ENCODE measurements around the gene ANKRD37.
"Not testable (repeated sequence)": the region's sequence is repeated elsewhere in the genome, so short reads cannot be mapped to it uniquely, and the experiment has no call there.

ANKRD37 gene, protein sequence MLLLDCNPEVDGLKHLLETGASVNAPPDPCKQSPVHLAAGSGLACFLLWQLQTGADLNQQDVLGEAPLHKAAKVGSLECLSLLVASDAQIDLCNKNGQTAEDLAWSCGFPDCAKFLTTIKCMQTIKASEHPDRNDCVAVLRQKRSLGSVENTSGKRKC

DNA sequence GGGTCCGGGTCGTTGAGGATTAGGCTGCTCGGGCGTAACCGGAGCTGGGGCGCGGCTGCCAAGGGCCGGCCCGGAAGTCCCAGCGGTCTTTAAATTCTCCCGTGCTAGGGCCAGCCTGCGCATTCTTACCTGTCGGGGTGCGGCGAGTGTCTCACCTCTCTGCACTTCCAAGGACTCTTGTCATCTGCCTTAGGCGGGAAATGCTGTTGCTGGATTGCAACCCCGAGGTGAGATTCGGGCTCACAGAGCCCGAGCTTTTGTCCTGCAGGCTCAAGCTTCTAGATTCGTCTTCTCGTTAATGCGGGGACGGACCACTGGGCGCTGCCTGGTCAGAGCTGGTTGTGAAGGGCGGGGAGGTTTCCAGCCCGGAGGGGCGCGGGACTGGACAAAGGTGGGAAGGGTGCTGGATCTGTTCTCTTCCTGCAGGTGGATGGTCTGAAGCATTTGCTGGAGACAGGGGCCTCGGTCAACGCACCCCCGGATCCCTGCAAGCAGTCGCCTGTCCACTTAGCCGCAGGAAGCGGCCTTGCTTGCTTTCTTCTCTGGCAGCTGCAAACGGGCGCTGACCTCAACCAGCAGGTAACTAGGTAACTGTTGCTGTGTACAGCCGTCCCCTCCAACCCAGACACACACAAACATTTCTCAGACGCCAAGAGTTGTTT lies at the start of gene ANKRD37:
TSS of gene ANKRD37 (plus strand) at position 118 of the 662 bp plus-strand sequence. CDS start at position 201, 83 bp downstream.
- no peak for DNase-seq

DNA sequence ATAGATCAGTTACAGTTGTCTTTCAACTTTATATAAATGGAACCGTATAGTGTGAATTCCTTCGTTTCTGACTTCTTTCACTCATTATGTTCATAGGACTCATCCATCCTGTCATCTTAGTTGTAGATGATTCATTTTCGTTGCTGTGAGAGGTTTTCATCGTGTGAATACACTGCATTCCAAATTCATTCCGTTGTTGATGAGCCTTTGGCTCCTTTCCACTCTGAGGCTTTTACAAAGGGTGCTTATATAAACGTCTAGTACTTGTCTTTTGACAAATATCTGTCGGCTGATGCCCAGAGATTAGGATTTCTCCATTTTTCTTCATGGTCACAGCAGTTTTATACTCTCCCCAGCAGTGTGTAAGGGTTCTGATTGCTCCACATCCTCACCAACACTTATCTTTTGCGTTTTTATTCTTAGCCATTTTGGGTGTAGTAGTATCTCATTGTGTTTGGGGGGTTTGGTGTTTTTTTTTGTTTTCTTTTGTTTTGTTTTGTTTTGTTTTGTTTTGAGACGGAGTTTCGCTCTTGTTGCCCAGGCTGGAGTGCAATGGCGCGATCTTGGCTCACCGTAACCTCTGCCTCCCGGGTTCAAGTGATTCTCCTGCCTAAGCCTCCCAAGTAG lies 49.6 kb upstream of the ANKRD37 start:
- DNase-seq, result no peak

DNA sequence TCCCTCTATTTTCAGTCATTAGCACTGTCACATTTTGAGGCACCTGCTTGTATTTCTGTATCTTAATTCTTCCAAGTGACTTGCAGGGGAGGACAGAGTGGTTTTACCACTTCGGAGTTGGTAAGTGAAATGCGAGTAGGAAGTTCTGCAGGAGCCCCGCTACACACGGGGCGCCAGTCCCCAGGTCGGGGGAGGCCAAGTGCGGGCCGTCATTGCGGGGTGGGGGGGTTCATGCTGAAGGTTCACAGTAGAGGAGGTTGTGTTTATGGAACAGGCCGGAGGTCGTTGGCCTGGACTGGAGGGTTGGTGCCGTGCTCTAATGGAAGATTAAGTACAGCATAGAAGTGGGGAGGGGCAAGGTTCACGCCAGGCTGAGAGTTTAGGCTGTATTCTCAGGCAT lies 45.0 kb upstream of the ANKRD37 start:
- DNase-seq, result no peak

DNA sequence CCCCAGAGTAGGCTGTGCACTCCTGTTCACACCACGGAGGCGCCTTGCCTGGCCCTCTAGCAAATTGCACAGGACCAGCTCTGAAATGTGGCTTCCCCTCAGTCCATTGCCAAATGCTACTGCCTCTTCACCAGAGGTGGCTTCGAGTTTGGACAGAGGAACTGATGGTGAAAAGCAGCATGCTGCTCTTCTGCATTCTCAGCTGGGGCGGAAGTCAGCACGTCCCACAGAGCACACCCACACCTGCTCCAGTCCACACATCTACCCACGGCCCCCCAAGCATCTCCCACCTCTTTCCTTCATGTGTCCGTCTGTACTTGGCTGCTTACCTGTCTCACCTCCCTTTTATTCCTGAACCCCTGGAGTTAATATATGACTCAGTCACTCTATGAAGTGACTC lies 44.4 kb upstream of the ANKRD37 start:
- no peak for DNase-seq

DNA sequence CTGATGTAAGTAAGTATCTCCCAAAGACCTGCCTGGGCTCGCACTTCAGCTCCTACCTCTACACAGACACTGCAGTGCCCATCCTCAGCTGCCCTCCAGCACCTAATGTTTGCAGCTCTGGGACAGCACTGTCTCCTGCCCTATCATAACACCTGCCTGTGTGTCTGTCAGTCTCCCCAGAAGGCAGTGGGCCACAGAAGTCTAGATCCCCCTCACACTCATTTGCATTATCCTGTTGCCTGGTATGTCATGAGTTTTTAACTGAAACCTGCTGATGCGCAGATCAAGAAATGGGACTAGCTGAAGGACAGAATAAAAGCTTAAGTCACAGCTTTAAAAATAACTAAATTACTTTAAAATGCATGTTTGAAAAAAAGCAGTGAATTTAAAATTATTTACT lies 43.9 kb upstream of the ANKRD37 start:
- DNase-seq, result no peak

DNA sequence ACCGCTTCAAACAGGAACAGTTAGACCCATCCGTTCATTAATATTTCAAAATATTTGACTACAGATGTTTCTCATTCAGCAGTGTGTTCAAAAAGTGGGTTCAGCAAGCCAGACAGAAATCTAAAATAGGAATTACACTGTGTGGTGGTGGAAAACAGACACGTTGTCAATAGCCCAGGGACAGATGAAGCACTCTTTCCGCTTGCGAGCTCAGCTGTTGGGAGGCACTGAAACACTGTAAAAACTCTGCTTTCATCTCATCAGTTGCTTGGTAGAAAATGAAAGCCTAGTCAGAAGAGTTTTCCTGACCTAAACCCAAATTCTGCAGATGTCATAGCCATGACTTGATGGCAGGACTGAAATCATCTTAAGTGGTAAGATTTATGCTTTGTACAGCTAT lies 39.4 kb upstream of the ANKRD37 start:
- DNase-seq, result no peak

DNA sequence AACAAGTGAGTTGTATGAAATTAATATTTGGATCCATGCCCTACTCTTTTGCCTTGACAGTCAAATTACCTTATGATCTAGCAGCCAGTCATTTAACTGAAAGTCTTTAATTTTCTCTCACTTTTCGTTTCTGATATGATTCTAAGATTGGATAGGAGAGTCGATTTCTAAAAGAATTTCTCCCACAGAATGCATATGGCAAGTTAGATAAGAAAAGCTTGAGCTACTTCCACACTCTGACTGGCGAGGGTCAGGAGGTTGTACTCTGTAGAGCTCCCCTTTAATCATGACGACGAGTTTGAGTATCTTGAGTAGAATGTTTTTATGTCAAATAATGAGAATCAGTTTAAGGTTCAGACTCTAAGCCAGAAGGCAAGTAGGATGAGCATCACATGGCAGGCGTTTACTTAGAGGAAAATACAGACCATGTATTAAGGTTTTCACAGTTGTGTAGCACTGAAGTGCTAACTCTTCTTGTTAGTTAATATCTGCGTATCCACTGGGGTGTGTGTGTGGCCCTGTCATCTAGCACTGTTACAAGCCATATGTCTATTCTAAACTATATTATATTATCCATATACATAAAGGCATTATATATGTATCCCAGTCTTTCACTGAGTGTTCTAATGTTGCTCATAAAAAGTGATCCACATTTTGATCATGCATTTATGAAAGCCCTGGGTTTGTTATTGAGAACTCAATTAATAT lies 38.8 kb upstream of the ANKRD37 start:
- no peak for DNase-seq

DNA sequence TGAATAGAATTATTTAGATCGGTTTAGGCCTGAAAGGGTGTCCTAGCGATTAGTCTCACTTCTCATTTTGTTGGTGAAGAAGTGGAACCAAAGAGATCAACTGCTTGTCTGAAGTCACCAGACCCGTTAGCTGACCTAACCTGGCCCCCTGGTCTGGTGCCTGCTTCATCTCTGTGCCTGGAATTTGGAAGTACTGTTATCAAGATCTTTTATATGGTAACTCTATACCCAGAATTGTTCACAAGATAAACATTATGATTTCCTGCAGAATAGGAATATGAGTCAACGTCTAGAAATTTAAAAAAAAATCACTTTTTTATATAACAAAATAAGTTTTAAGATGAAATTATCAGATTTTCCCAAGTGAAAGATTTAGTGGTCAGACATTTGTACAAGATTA lies 38.1 kb upstream of the ANKRD37 start:
- DNase-seq, result no peak

DNA sequence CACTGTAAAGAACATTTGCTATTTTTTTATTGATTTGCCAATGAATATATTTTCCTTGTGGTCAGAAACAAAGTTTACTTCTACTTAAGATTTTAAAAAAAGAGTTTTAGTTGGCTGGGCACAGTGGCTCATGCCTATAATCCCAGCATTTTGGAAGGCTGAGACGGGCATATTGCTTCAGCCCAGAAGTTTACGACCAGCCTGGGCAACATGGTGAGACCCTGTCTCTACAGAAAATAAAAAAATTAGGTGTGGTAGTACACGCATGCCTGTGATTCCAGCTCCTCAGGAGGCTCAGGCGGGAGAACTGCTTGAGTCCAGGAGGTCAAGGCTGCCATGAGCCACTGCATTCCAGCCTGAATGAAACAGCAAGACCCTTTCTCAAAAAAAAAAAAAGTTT lies 37.7 kb upstream of the ANKRD37 start:
- DNase-seq, result no peak

DNA sequence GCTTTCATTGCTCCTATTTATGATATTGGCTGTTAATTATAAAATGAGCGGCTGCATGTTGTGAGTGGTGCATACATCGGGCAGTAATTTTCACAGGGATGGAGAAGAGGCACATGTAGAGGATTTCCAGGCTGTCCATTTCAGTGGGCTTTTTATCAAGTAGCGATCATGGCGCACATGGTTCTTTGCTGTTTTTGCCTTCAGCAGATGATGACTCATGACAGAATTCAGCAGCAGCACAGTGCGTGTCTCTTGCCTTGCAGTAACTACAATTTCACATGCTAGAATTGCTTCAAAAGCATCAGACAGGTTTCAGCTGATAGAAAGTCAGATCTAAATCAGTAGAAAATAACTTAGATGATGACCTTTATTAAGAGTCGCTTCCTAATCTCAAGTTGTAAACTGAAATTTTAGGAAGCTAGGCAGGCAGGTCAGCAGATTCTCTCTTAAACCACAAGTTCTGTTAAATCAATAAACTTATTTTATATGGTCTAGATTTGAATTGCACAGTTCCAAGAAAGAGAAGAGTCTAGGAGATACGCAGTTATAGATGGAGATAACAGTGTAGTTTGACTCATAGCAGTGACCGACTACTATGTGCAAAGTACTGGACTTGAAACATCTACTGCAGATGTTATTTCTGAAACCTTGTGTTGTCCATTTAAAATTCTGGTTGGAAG lies 36.7 kb upstream of the ANKRD37 start:
- no peak for DNase-seq

DNA sequence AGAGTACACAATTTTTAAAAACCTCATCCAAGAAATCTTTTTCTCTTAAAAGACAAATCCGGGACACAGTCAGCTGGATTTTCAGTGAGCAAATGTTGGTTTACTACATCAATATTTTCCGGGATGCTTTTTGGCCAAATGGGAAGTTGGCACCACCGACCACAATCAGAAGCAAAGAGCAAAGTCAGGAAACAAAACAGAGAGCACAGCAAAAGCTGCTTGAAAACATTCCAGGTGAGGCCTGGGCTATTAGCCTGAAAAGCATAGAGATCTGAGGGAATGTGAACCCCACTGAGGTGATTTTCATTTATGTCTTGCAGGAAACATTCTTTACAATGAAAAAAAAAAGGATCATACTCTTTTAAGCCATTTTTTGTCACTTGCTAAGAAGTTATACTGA lies 34.8 kb upstream of the ANKRD37 start:
- no peak for DNase-seq

DNA sequence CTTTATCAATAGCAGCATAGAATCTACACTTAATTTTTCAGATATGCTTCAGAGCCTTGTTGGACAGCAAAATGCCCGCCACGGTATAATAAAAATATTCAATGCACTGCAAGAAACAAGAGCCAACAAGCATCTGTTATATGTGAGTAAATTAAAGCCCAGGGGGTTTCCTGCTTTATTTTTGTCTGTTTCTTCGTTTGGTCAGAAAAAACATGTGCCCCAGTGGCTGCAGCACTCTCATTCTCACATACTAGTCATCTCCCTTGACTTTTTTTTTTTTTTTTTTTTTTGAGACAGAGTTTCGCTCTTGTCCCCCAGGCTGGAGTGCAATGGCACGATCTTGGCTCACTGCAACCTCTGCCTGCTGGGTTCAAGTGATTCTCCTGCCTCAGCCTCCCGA lies 34.1 kb upstream of the ANKRD37 start:
- DNase-seq, result not testable (repeated sequence)

DNA sequence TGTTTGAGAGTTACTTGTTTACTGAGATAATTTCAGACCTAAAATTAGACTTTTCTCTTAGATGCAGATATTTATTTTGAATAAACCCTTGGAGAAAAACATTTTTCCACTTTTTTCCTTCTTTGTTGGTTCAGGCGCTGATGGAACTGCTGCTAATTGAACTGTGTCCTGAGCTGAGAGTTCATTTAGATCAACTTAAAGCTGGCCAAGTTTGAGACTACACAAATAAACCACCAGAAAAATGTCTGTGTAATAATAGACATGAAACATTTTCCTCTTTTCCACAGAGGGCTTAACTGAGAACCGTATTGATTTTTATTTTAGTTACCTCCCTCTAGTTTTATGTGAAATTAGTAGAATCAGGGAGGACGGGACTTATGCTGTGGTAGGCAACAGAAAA lies 33.4 kb upstream of the ANKRD37 start:
- DNase-seq, result no peak

DNA sequence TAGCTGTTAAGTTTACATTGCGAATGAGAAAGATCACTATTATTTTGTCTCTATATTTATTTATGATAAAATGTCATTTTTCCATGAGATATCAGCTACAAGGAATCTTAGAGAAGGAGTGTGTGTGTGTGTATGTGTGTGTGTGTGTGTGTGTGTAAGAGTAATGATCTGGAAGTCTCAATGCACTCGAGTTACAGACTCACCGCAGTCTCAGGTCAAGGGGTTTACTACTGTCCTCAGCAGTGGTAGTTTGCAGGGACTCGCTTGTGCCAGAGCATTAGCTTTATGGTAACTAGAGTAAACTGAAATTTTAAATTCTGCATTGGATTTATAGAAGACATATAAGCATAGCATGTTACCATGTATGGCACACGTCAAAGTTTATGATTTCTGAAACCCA lies 31.8 kb upstream of the ANKRD37 start:
- no peak for DNase-seq

DNA sequence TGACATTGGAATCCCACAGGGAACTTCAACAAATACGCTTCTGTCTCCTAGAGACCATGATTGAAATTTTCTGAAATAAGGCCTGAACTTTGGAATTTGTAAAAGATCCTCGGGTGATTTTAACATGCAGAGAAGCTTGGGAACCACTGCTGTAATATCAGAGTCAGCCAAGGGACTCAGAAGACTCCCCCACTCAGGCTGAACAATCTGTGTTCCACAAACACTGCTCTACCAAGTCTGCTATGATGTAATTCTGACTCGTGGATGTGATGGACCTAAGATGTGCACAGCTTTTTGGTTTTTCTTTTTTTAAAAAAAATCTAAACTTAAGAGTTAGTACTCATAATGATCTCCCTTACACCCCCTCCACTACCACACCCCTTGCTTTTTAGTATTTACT lies 26.9 kb upstream of the ANKRD37 start:
- no peak for DNase-seq

DNA sequence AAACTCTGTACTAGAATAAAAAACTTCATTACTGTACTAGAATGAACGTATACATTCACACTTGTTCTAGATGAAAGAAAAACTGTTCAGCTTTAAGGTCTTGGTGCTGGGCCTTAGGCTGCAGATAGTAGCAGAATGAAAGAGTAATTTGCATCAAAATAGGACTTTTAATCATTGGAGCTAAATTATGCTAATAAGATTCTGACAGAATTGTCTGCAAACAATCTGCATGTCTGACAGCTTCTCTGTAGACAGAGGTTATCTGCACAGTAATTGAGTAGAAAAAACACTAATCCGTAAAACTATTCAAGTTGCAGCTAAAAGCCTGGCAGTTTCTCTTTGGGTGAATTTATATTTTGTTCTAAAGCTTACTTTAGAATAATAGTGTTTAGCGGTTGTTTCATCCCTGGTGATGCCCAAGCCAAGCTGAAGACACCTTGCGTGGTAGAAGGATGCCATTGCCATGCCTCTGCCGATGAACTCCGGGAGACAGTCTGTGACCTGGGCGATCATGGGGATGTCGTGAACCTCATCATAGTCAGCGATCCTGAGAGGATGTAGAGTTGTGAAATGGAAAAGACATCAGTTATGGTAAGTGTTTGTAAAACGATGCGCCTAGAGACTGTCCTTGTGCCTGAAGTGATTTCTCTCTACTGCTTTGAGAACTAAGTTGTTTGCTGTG lies 26.2 kb upstream of the ANKRD37 start:
- DNase-seq, result no peak

DNA sequence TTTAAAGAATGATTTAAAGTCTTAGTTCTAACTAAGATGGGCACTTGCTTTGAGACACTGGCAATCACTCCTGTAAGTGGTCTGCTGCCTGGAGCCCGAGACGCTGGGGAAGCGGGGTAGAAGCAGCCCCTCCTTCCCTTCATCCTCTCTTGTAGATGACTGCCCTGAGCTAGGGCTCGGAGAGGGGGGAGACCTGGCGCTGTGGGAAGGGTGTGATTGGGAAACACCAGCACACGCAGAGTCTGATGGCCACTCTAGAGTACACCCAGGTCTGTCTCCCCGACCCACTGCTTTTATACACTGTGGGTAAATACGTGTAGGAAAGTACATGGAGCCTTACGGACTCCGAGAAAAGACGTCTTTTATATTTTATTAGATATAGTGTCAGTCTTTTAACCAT lies 24.9 kb upstream of the ANKRD37 start:
- DNase-seq, result no peak

DNA sequence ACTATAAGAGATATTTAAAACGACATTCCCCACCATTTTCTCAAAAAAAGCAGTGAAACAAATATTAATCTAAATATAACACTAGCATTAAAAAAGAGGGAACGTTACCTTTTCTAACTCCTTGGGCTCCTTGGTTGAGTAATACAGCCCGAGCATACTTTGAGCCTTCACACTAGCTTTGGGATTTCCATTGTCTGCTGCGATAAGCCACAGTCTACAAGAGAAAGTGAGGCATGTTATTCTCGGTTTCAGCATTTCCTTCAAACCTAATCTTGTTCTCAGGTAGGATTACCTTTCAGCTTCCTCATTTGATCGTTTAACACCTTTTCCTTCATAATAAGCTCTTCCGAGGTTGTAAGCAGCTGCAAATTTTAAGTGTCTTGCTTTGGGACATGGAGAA lies 22.6 kb upstream of the ANKRD37 start:
- no peak for DNase-seq

DNA sequence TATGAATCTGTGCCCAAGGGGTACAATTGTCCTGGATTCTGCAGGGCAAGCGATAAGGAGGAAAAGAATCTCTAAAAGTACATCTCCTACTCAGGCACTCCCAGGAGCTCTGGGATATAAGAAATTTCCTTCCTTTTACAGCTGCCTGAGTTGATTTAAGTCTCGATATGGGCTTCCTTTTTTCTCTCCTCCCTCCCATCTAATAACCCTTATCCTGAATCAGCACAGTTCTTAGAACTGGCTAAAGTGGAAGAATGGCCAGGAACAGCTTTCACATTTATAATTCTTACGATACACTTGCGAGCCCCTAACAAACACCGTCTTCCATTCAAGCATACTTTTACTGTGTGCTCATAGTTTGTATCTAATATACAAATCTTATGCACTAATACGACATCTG lies 22.1 kb upstream of the ANKRD37 start:
- DNase-seq, result no peak

DNA sequence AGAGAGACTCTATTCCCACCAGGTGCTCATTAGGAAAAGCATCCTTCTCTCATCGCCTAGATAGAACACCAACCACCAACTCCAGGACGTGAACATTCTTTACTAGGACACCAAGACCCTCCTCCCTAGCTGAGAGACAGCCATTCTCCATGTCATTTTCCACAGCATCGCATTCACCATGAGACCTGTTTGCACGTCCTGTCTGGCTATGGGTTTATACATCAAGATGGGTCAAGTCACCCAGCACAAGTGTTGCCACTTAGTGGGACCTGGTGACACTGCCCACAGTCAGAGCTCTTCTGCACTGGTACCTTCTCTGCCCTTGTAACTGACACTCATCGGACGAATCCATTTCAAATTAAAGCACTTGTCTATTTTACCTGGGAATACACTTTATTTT lies 18.4 kb upstream of the ANKRD37 start:
- DNase-seq, result no peak

DNA sequence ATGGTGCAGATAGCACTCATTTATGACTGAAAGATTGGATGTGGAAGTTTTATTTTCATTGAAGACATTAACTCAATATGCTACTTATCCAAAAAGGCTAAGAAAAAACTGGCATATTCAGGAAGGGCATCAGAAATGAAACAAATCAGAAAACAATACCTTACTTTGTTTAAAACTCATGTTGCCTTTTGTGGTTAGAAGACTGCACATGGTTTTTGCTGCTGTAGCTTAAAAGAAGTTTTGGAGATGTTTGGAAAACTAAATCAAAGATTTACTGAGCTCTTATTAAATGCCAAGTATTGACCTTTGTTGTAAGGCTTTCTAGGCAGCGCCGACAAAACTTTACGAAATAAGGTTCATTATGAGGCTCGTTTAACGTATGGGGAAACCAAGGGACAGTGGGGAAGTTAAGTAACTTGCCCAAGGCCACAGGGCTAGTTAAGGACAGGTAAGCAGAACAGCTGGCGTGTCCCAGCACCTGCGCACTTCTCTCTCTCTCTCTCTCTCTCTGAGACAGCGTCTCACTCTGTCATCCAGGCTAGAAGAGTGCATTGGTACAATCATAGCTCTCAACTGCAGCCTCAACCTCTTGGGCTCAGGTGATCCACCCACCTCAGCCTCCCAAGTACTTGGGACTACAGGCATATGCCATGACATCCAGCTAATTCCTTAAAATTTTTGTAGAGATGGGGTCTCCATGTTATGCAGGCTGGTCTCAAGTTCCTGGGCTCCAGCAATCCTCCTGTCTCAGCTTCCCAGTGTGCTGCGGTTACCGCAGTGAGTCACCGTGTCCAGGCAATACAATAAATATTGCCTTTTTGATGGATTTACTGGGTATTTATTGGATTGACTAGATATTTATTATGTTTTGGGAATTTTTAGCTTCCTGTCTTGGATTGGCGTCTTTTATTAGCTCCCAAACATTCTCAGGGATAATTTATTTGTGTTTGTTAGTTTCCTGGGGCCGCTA lies 17.0 kb upstream of the ANKRD37 start:
- DNase-seq, result no peak

DNA sequence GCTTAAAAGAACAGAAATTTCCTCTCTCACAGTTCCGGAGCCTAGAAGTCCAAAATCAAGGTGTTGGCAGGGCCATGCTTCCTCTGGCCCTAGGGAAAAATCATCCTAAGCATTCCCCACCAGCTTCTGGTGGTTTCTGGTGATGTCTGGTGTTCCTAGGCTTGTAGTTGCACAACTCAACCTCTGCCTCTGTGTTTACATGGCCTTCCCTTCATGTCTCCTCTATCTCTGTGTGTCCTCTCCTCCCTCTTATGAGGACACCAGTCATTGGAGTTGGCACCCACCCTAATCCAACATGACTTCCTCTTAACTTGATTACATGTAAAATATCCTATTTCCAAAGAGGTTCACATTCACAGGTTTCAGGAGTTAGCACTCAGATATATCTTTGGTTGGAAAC lies 16.3 kb upstream of the ANKRD37 start:
- DNase-seq, result no peak
